ENCODE measurements around the gene ALOXE3.

- TF ChIP-seq CTCF (IDR thresholded peaks at IDR 0.05), result no peak
- TF ChIP-seq POLR2A (IDR thresholded peaks at IDR 0.05), result no peak
These were observed 9.9 kb upstream of the ALOXE3 start for GRCh38 chr17:8128125-8128784.

Measured in body of pancreas (tissue), 4 donors.